Tibial nerve (tissue), 4 donors: Measurements from ENCODE around the gene MRPL27. TPM values are rescaled to one million over a fixed set of nuclear protein-coding genes. Genes with fewer than 3 reads are reported as not detected.
"Not testable (repeated sequence)": the region's sequence is repeated elsewhere in the genome, so short reads cannot be mapped to it uniquely, and the experiment has no call there.

Source experiments
- DNase-seq, 2 donors: peaks; one replicate each; pipeline ENCODE4 v3.0.0-alpha.2; 2019; ENCODE audit warnings: low spot score in 2 of 2
- H3K27ac ChIP-seq, 4 donors: fragments of 200-600 bp; sonication (generic) in 3 of 4; one replicate each; pipeline ENCODE4 v1.5.1; 2017 to 2019; ENCODE audit warnings: mild to moderate bottlenecking in 1 of 4
- H3K27me3 ChIP-seq, 2 donors: fragments of 200-600 bp; sonication (generic) in 1 of 2; one replicate each; pipeline versions ENCODE4 v1.5.1 to v1.6.0; 2017 to 2019
- H3K36me3 ChIP-seq, 3 donors: fragments of 200-600 bp; sonication (generic); one replicate each; pipeline ENCODE4 v1.5.1; 2018 to 2019
- H3K4me1 ChIP-seq, 4 donors: fragments of 200-600 bp; sonication (generic) in 3 of 4; one replicate each; pipeline ENCODE4 v1.5.1; 2017 to 2019
- H3K4me3 ChIP-seq, 4 donors: fragments of 200-600 bp; sonication (generic) in 3 of 4; one replicate each; pipeline ENCODE4 v1.5.1; 2017 to 2019; ENCODE audit warnings: mild to moderate bottlenecking in 1 of 4, moderate library complexity in 1 of 4
- H3K9me3 ChIP-seq, 4 donors: fragments of 200-600 bp; sonication (generic) in 3 of 4; one replicate each; pipeline ENCODE4 v1.5.1; 2017 to 2019
- CTCF ChIP-seq, 5 experiments: fragments of 200-600 bp in 3 of 5; fragments of 450-650 bp in 2 of 5; sonication (generic) in 3 of 5; IDR thresholded peaks; one replicate each; pipeline ENCODE4 v1.5.1; 2016 to 2019; ENCODE audit warnings: antibody characterized with exemption in 5 of 5, mild to moderate bottlenecking in 3 of 5, moderate library complexity in 2 of 5
- EP300 ChIP-seq, 2 donors: sonication (generic); formaldehyde crosslinking; IDR thresholded peaks; one replicate each; pipeline ENCODE4 v1.6.1; 2017; ENCODE audit warnings: antibody characterized with exemption in 2 of 2, mild to moderate bottlenecking in 1 of 2
- POLR2A ChIP-seq, 2 donors: fragments of 450-650 bp; IDR thresholded peaks; one replicate each; pipeline ENCODE4 v1.6.1; 2017; ENCODE audit warnings: antibody characterized with exemption in 2 of 2, mild to moderate bottlenecking in 2 of 2, moderate library complexity in 2 of 2
- WGBS, 2 donors: methylation state at CpG; one replicate each; pipeline ENCODE4 v1.1.5; 2018; 5-methylcytosine and 5-hydroxymethylcytosine counted together
- total RNA-seq, 4 donors: library from RNA; depleted of rRNA; stranded (reverse); fragments of >200 nt; gene quantifications; one replicate each; pipeline ENCODE4 v1.1.0, GENCODE V29; 2016

Gene MRPL27
- total RNA-seq, 4 donors from 2014 or later = 32.4 to 45.9 (median 34.9) TPM

GRCh38 chr17:50339381-50339780, 33.6 kb downstream of the MRPL27 start:
- Histone ChIP-seq H3K4me1 (no peaks in the 10 kb centered on the region), H3K36me3 (no peaks in the 10 kb centered on the region), H3K4me3 (no peak overlapping the region), H3K27ac (no peak overlapping the region), H3K9me3 (peaks cover 0 to 16% (median 0%) of the 10 kb centered on the region in 4 donors), H3K27me3 (no peaks in the 10 kb centered on the region)
- TF ChIP-seq CTCF (IDR thresholded peaks at IDR 0.05) = no peak
- no peak for TF ChIP-seq POLR2A (IDR thresholded peaks at IDR 0.05)
- TF ChIP-seq EP300 (IDR thresholded peaks at IDR 0.05) = no peak
- DNase-seq = no peak

GRCh38 chr17:50338645-50339044, 34.3 kb downstream of the MRPL27 start:
- no peaks in the 10 kb centered on the region for H3K27me3 ChIP-seq
- H3K9me3 ChIP-seq = peaks cover 0 to 16% (median 0%) of the 10 kb centered on the region in 4 donors
- no peaks in the 10 kb centered on the region for H3K4me1 ChIP-seq
- no peaks in the 10 kb centered on the region for H3K36me3 ChIP-seq
- no peak for DNase-seq
- TF ChIP-seq CTCF (IDR thresholded peaks at IDR 0.05) = no peak
- no peak for TF ChIP-seq POLR2A (IDR thresholded peaks at IDR 0.05)
- no peak for TF ChIP-seq EP300 (IDR thresholded peaks at IDR 0.05)
- no peak overlapping the region for H3K4me3 ChIP-seq
- H3K27ac ChIP-seq = no peak overlapping the region

- no peaks in the 10 kb centered on the region for H3K36me3 ChIP-seq
- no peak overlapping the region for H3K4me3 ChIP-seq
- no peaks in the 10 kb centered on the region for H3K4me1 ChIP-seq
- peaks cover 0 to 16% (median 0%) of the 10 kb centered on the region in 4 donors for H3K9me3 ChIP-seq
- no peaks in the 10 kb centered on the region for H3K27me3 ChIP-seq
- no peak overlapping the region for H3K27ac ChIP-seq
- WGBS, 2 donors = 87 to 94% methylated on average over 2 of the region's 2 CpGs
- TF ChIP-seq POLR2A (IDR thresholded peaks at IDR 0.05) (no peak), CTCF (IDR thresholded peaks at IDR 0.05) (no peak), EP300 (IDR thresholded peaks at IDR 0.05) (no peak)
- DNase-seq = no peak
These were observed 35.0 kb downstream of the MRPL27 start for GRCh38 chr17:50337956-50338355.

GRCh38 chr17:50333291-50334057, 39.5 kb downstream of the MRPL27 start:
- not testable (repeated sequence) for H3K27me3 ChIP-seq, H3K4me1 ChIP-seq, H3K4me3 ChIP-seq, H3K9me3 ChIP-seq, DNase-seq, H3K27ac ChIP-seq, H3K36me3 ChIP-seq
- 46 to 48% methylated on average over 14 of the region's 14 CpGs for WGBS, 2 donors

- WGBS, 2 donors = 68 to 82% methylated on average over 6 of the region's 6 CpGs
These were observed 40.8 kb downstream of the MRPL27 start for GRCh38 chr17:50332196-50332595.

More at GRCh38 chr17:50332196-50332595, 40.8 kb downstream of the MRPL27 start:
- no peak overlapping the region for H3K27ac ChIP-seq
- no peaks in the 10 kb centered on the region for H3K9me3 ChIP-seq
- no peaks in the 10 kb centered on the region for H3K36me3 ChIP-seq
- H3K4me3 ChIP-seq = no peak overlapping the region
- no peak for TF ChIP-seq POLR2A (IDR thresholded peaks at IDR 0.05)
- no peak for TF ChIP-seq CTCF (IDR thresholded peaks at IDR 0.05)
- no peak for TF ChIP-seq EP300 (IDR thresholded peaks at IDR 0.05)
- no peaks in the 10 kb centered on the region for H3K4me1 ChIP-seq
- H3K27me3 ChIP-seq = peaks cover 0 to 4% of the 10 kb centered on the region in 2 donors
- DNase-seq = no peak
